ENCODE data around the gene TNFAIP1. TPM values are rescaled to one million over a fixed set of nuclear protein-coding genes. Genes with fewer than 3 reads are reported as not detected.

TNFAIP1 gene
- total and polyA plus RNA-seq, 2 of the 4 experiments (the other 2 are of a cell fraction), result 49.1 to 62.9 TPM

DNA sequence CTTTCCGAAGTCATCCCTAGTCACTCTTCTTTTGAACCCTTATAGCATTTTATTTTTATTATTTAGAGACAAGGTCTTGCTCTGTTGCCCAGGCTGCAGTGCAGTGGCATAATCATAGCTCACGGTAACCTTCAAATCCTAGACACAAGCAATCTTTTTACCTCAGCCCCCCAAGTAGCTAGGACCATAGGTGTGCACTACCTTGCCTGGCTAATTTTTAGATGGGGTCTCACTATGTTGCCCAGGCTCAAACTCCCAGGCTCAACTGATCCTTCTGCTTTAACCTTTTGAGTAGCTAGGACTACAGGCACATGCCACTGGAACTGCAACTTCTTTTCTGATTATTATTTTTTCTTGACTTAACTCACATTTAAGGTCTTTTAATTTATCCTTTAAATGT, 49.6 kb upstream of the TNFAIP1 start:
- ChIA-PET CTCF (no interaction called here), POLR2A (ENCODE audit: unreplicated experiment) (no interaction called here)
- no peaks in the 10 kb centered on the region for H3K27me3 ChIP-seq (ENCODE audit: control insufficient read depth, insufficient read depth, low read length)
- no peak overlapping the region for H2BK20ac ChIP-seq (ENCODE audit: low read depth, low read length)
- H2BK5ac ChIP-seq (ENCODE audit: low read depth, low read length, poor library complexity, severe bottlenecking), result no peak overlapping the region
- TF ChIP-seq FOS (IDR thresholded peaks at IDR 0.05; ENCODE audit: low read depth, low read length), result no peak
- TF ChIP-seq, protein P1, sequence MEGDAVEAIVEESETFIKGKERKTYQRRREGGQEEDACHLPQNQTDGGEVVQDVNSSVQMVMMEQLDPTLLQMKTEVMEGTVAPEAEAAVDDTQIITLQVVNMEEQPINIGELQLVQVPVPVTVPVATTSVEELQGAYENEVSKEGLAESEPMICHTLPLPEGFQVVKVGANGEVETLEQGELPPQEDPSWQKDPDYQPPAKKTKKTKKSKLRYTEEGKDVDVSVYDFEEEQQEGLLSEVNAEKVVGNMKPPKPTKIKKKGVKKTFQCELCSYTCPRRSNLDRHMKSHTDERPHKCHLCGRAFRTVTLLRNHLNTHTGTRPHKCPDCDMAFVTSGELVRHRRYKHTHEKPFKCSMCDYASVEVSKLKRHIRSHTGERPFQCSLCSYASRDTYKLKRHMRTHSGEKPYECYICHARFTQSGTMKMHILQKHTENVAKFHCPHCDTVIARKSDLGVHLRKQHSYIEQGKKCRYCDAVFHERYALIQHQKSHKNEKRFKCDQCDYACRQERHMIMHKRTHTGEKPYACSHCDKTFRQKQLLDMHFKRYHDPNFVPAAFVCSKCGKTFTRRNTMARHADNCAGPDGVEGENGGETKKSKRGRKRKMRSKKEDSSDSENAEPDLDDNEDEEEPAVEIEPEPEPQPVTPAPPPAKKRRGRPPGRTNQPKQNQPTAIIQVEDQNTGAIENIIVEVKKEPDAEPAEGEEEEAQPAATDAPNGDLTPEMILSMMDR (conservative IDR thresholded peaks at IDR 0.05; ENCODE audit: low read depth, low read length), result no peak
- TF ChIP-seq MXI1 (IDR thresholded peaks at IDR 0.05; ENCODE audit: borderline replicate concordance, low read depth, low read length), result no peak
- no peak for TF ChIP-seq RCOR1 (IDR thresholded peaks at IDR 0.05; ENCODE audit: insufficient replicate concordance, low read length)
- TF ChIP-seq MAFK (IDR thresholded peaks at IDR 0.05; ENCODE audit: low read depth, low read length), result no peak
- TF ChIP-seq ELK1 (IDR thresholded peaks at IDR 0.05; ENCODE audit: borderline replicate concordance, low read depth, low read length), result no peak
- no peak for TF ChIP-seq MAZ (IDR thresholded peaks at IDR 0.05; ENCODE audit: borderline replicate concordance, low read depth, low read length)
- TF ChIP-seq, protein P2, sequence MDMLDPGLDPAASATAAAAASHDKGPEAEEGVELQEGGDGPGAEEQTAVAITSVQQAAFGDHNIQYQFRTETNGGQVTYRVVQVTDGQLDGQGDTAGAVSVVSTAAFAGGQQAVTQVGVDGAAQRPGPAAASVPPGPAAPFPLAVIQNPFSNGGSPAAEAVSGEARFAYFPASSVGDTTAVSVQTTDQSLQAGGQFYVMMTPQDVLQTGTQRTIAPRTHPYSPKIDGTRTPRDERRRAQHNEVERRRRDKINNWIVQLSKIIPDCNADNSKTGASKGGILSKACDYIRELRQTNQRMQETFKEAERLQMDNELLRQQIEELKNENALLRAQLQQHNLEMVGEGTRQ (IDR thresholded peaks at IDR 0.05; ENCODE audit: low read depth, low read length), result no peak
- TF ChIP-seq RAD21 (IDR thresholded peaks at IDR 0.05; ENCODE audit: low read length), result no peak
- no peak for TF ChIP-seq RFX5 (IDR thresholded peaks at IDR 0.05; ENCODE audit: low read depth, low read length)
- no peak for TF ChIP-seq POLR2A (IDR thresholded peaks at IDR 0.05; ENCODE audit: low read depth, low read length)
- no peak for TF ChIP-seq BHLHE40 (IDR thresholded peaks at IDR 0.05; ENCODE audit: low read depth, low read length)
- TF ChIP-seq SMC3 (IDR thresholded peaks at IDR 0.05; ENCODE audit: low read depth, low read length), result no peak
- no peak for TF ChIP-seq NFE2L2 (IDR thresholded peaks at IDR 0.05; ENCODE audit: low read depth, low read length)
- no peak for TF ChIP-seq CHD1 (IDR thresholded peaks at IDR 0.05; ENCODE audit: low read depth, low read length)
- TF ChIP-seq CEBPB (IDR thresholded peaks at IDR 0.05; ENCODE audit: low read depth, low read length), result no peak
- WGBS, 2 experiments (ENCODE audit: extremely low coverage in 2 of 2, insufficient read length in 1 of 2), result 100% methylated on average over 1 of the region's 2 CpGs; no CpG with 5 or more reads in 1 of the 2 experiments
- no peak overlapping the region for H3K27ac ChIP-seq (ENCODE audit: insufficient read depth, low read length)
- dilution Hi-C loops (cut with HindIII; ENCODE audit: low sequenced_read_pairs, unreplicated experiment) (no loop called here), intact Hi-C loops (cut with micrococcal nuclease) (no loop called here), in situ Hi-C loops (cut with MboI; ENCODE audit: low sequenced_read_pairs) (no loop called here)
- no peaks in the 10 kb centered on the region for H3K79me1 ChIP-seq (ENCODE audit: low read depth in 1 of 2, low read length in 2 of 2)
- ATAC-seq (ENCODE audit: low read depth) (no peak), DNase-seq (no peak)
- no peaks in the 10 kb centered on the region for H3K36me3 ChIP-seq (ENCODE audit: control insufficient read depth, insufficient read depth, low read length)
- no peak overlapping the region for H4K91ac ChIP-seq (ENCODE audit: insufficient read depth, low read depth, low read length)
- no peak overlapping the region for H3K4ac ChIP-seq (ENCODE audit: low read depth, low read length)
- H4K20me1 ChIP-seq (ENCODE audit: insufficient read depth, low read length), result no peaks in the 10 kb centered on the region
- no peak overlapping the region for H4K8ac ChIP-seq (ENCODE audit: low read depth in 2 of 2, low read length in 2 of 2)
- BruUV-seq (replicated peaks), result no TSS peak
- no peak overlapping the region for H2AK9ac ChIP-seq (replicated peaks; ENCODE audit: low read depth, low read length, poor library complexity)
- H3K9ac ChIP-seq (ENCODE audit: low read depth, low read length), result no peak overlapping the region
- H3K4me2 ChIP-seq (ENCODE audit: low read depth, low read length), result no peak overlapping the region
- H4K5ac ChIP-seq (ENCODE audit: low read depth, low read length), result no peak overlapping the region
- no peak overlapping the region for H3K18ac ChIP-seq (ENCODE audit: low read depth, low read length)
- H3K9me3 ChIP-seq (ENCODE audit: control insufficient read depth, insufficient read depth, low read length), result no peaks in the 10 kb centered on the region
- no peak overlapping the region for H3K4me3 ChIP-seq (ENCODE audit: insufficient read depth, low read depth, low read length)
- H3K4me1 ChIP-seq (ENCODE audit: control insufficient read depth, insufficient read depth, low read length), result peaks cover 3% of the 10 kb centered on the region
- no peak overlapping the region for H3K56ac ChIP-seq (ENCODE audit: extremely low read depth, insufficient read depth, low read length)
- H3K9me1 ChIP-seq (ENCODE audit: insufficient read depth, low read length), result no peaks in the 10 kb centered on the region
- no peak overlapping the region for H2AK5ac ChIP-seq (ENCODE audit: low read depth, low read length)
- no peak overlapping the region for H3K23ac ChIP-seq (ENCODE audit: low read depth, low read length)
- no peak overlapping the region for H2AFZ ChIP-seq (replicated peaks; ENCODE audit: low read length, poor library complexity)
- no peak overlapping the region for H2BK120ac ChIP-seq (ENCODE audit: low read depth, low read length)
- no peak overlapping the region for H3K14ac ChIP-seq (replicated peaks; ENCODE audit: low read depth, low read length)
- no peak overlapping the region for H2BK15ac ChIP-seq (ENCODE audit: low read depth, low read length)

Data from IMR-90 (cell line).